GM23338 (cell line): Measurements from ENCODE around the gene PLCL1. TPM values are rescaled to one million over a fixed set of nuclear protein-coding genes. Genes with fewer than 3 reads are reported as not detected.
A peak's percentile ranks its signal among the peaks of the same experiment; 100 is the strongest.

Source experiments
- ATAC-seq: fragments of 200-7000 bp; cut with Tn5 transposase; 3 replicates; pipeline ENCODE4 v1.9.1; 2020
- DNase-seq: peaks from one replicate; pipeline ENCODE4 v3.0.0-alpha.2; 2015; ENCODE audit warnings: low spot score
- H2AFZ ChIP-seq: fragments of 200-600 bp; sonication (generic); 2 replicates; pipeline ENCODE4 v1.8.0; 2016; ENCODE audit warnings: antibody characterized with exemption, mild to moderate bottlenecking, moderate library complexity
- H3F3A ChIP-seq: fragments of 200-600 bp; sonication (generic); replicated peaks from 2 replicates; pipeline ENCODE4 v1.8.0; 2017; ENCODE audit warnings: antibody characterized with exemption, mixed run types, low read depth
- H3K27ac ChIP-seq: fragments of 200-600 bp; sonication (generic); 2 replicates; pipeline ENCODE4 v1.6.1; 2016; ENCODE audit warnings: low read depth
- H3K27me3 ChIP-seq: fragments of 200-600 bp; sonication (generic); 2 replicates; pipeline ENCODE4 v1.8.0; 2016; ENCODE audit warnings: mild to moderate bottlenecking, mixed run types, moderate library complexity; ENCODE audit not compliant: insufficient read depth
- H3K36me3 ChIP-seq: fragments of 200-600 bp; sonication (generic); 2 replicates; pipeline ENCODE4 v1.8.0; 2016; ENCODE audit warnings: mild to moderate bottlenecking; ENCODE audit not compliant: insufficient read depth
- H3K4me1 ChIP-seq: fragments of 200-600 bp; sonication (generic); 2 replicates; pipeline ENCODE4 v1.8.0; 2016; ENCODE audit warnings: mild to moderate bottlenecking, moderate library complexity; ENCODE audit not compliant: insufficient read depth
- H3K4me2 ChIP-seq: fragments of 200-600 bp; sonication (generic); 2 replicates; pipeline ENCODE4 v1.7.1; 2017; ENCODE audit warnings: mixed run types
- H3K4me3 ChIP-seq: fragments of 200-600 bp; sonication (generic); 2 replicates; pipeline ENCODE4 v1.6.1; 2016; ENCODE audit warnings: mixed run types
- H3K79me2 ChIP-seq: fragments of 200-600 bp; sonication (generic); replicated peaks from 2 replicates; pipeline ENCODE4 v1.8.0; 2017; ENCODE audit warnings: mild to moderate bottlenecking; ENCODE audit not compliant: insufficient read depth
- H3K9me2 ChIP-seq: fragments of 200-600 bp; sonication (generic); 2 replicates; pipeline ENCODE4 v1.8.0; 2017; ENCODE audit not compliant: insufficient read depth
- H4K20me1 ChIP-seq: fragments of 200-600 bp; sonication (generic); replicated peaks from 2 replicates; pipeline ENCODE4 v1.8.0; 2017; ENCODE audit warnings: mild to moderate bottlenecking; ENCODE audit not compliant: insufficient read depth
- H3K27ac Mint-ChIP-seq: 2 replicates; pipeline ENCODE4 v1.8.0; 2020; ENCODE audit warnings: inconsistent platforms, mild to moderate bottlenecking, moderate library complexity, mixed read lengths
- H3K27me3 Mint-ChIP-seq: 3 replicates; pipeline ENCODE4 v1.8.0; 2022; ENCODE audit warnings: low read depth, mild to moderate bottlenecking, moderate library complexity, mixed read lengths, inconsistent platforms; ENCODE audit not compliant: insufficient read depth, poor library complexity
- H3K36me3 Mint-ChIP-seq: 3 replicates; pipeline ENCODE4 v1.8.0; 2021; ENCODE audit warnings: low read depth, mild to moderate bottlenecking, inconsistent platforms, moderate library complexity, mixed read lengths
- H3K4me1 Mint-ChIP-seq: 3 replicates; pipeline ENCODE4 v1.8.0; 2020; ENCODE audit warnings: mild to moderate bottlenecking, inconsistent platforms, mixed read lengths
- H3K4me3 Mint-ChIP-seq: 3 replicates; pipeline ENCODE4 v1.8.0; 2021; ENCODE audit warnings: moderate library complexity, mild to moderate bottlenecking, inconsistent platforms, mixed read lengths
- H3K9me3 Mint-ChIP-seq: 3 replicates; pipeline ENCODE4 v1.8.0; 2020; ENCODE audit warnings: moderate library complexity, mild to moderate bottlenecking, inconsistent platforms, mixed read lengths
- CREB1 ChIP-seq: fragments of 250-450 bp; sonication (Bioruptor Pico); IDR thresholded peaks from 2 replicates; pipeline ENCODE4 v1.5.0; 2020; ENCODE audit warnings: low read depth, mild to moderate bottlenecking, moderate library complexity
- EZH2 ChIP-seq: fragments of 200-600 bp; sonication (generic); IDR thresholded peaks from one replicate; pipeline ENCODE4 v1.8.0; 2017; ENCODE audit warnings: antibody characterized with exemption, mild to moderate bottlenecking, low read depth; ENCODE audit not compliant: unreplicated experiment
- JUNB ChIP-seq: IDR thresholded peaks from one replicate; pipeline ENCODE4 v1.6.1; 2016; ENCODE audit warnings: antibody characterized with exemption; ENCODE audit not compliant: unreplicated experiment
- STAT1 ChIP-seq: IDR thresholded peaks from one replicate; pipeline ENCODE4 v1.6.1; 2016; ENCODE audit warnings: antibody characterized with exemption; ENCODE audit not compliant: unreplicated experiment
- polyA plus RNA-seq: library from polyadenylated mRNA; unstranded; fragments of >200 nt; fragmentation: Nextera tagmentation; extraction: Ambion mirVana; gene quantifications from 2 replicates; pipeline ENCODE4 v1.2.1, GENCODE V29; 2016
- total RNA-seq: library from RNA; depleted of rRNA; stranded (reverse); fragments of >200 nt; shearing (Covaris generic); gene quantifications from 2 replicates; pipeline ENCODE4 v1.2.3, GENCODE V29; 2014
- TF ChIP-seq, protein P1 (sequence below): fragments of 250-450 bp; sonication (Bioruptor Pico); IDR thresholded peaks from 2 replicates; pipeline ENCODE4 v1.5.0; 2020; ENCODE audit warnings: mild to moderate bottlenecking, moderate library complexity
- TF ChIP-seq, protein P2 (sequence below): IDR thresholded peaks from one replicate; pipeline ENCODE4 v1.6.1; 2018; ENCODE audit warnings: antibody characterized with exemption; ENCODE audit not compliant: unreplicated experiment

The PLCL1 gene
- total and polyA plus RNA-seq, 2 experiments from 2014 or later = not detected

DNA sequence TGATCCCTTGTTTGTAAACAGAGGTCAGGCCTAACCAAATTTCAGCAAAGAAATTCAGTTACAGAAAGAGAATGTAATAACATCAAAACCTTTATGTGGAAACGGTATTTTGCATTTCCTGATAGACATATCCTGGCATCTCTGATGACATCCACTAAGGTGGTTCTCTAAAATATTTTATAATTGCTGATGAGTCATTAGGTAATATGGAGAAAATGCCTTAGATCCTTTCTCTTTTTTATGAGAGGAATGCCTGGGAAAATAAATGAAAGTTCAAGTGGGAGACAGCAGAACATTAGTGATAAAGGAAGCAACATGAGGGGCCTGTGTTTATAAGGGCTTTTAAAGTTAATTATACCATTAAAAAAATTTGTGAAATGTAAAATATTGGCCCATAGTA is 72.6 kb downstream of the PLCL1 start (continued):
- TF ChIP-seq, protein P1, sequence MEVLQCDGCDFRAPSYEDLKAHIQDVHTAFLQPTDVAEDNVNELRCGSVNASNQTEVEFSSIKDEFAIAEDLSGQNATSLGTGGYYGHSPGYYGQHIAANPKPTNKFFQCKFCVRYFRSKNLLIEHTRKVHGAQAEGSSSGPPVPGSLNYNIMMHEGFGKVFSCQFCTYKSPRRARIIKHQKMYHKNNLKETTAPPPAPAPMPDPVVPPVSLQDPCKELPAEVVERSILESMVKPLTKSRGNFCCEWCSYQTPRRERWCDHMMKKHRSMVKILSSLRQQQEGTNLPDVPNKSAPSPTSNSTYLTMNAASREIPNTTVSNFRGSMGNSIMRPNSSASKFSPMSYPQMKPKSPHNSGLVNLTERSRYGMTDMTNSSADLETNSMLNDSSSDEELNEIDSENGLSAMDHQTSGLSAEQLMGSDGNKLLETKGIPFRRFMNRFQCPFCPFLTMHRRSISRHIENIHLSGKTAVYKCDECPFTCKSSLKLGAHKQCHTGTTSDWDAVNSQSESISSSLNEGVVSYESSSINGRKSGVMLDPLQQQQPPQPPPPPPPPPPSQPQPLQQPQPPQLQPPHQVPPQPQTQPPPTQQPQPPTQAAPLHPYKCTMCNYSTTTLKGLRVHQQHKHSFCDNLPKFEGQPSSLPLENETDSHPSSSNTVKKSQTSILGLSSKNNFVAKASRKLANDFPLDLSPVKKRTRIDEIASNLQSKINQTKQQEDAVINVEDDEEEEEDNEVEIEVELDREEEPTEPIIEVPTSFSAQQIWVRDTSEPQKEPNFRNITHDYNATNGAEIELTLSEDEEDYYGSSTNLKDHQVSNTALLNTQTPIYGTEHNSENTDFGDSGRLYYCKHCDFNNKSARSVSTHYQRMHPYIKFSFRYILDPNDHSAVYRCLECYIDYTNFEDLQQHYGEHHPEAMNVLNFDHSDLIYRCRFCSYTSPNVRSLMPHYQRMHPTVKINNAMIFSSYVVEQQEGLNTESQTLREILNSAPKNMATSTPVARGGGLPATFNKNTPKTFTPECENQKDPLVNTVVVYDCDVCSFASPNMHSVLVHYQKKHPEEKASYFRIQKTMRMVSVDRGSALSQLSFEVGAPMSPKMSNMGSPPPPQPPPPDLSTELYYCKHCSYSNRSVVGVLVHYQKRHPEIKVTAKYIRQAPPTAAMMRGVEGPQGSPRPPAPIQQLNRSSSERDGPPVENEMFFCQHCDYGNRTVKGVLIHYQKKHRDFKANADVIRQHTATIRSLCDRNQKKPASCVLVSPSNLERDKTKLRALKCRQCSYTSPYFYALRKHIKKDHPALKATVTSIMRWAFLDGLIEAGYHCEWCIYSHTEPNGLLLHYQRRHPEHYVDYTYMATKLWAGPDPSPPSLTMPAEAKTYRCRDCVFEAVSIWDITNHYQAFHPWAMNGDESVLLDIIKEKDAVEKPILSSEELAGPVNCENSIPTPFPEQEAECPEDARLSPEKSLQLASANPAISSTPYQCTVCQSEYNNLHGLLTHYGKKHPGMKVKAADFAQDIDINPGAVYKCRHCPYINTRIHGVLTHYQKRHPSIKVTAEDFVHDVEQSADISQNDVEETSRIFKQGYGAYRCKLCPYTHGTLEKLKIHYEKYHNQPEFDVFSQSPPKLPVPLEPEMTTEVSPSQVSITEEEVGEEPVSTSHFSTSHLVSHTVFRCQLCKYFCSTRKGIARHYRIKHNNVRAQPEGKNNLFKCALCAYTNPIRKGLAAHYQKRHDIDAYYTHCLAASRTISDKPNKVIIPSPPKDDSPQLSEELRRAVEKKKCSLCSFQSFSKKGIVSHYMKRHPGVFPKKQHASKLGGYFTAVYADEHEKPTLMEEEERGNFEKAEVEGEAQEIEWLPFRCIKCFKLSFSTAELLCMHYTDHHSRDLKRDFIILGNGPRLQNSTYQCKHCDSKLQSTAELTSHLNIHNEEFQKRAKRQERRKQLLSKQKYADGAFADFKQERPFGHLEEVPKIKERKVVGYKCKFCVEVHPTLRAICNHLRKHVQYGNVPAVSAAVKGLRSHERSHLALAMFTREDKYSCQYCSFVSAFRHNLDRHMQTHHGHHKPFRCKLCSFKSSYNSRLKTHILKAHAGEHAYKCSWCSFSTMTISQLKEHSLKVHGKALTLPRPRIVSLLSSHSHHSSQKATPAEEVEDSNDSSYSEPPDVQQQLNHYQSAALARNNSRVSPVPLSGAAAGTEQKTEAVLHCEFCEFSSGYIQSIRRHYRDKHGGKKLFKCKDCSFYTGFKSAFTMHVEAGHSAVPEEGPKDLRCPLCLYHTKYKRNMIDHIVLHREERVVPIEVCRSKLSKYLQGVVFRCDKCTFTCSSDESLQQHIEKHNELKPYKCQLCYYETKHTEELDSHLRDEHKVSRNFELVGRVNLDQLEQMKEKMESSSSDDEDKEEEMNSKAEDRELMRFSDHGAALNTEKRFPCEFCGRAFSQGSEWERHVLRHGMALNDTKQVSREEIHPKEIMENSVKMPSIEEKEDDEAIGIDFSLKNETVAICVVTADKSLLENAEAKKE (CRISPR knock-in tag) = no peak
- no peak for TF ChIP-seq JUNB

DNA sequence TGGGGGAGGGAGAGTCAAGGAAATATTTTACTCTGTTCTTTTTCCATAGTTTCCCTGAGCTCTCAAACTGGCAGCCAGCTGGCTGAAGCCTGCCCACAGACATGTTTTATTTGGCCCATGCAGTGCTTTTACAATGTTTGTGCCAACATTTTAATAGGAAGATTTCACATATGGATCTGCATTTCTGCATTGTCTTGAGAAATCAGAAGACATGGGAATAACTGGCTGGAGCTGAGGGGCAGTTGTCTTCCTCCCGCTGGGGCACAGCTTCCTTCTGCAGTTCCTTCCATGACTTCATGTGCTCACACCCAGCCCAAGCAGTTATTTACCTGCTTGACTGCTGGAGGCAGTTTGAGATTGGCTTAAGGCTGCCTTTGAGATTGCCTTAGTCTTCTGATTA is 74.4 kb downstream of the PLCL1 start:
- H3K27ac ChIP-seq = no peak overlapping the region
- Mint-ChIP-seq H3K9me3 (no peaks in the 10 kb centered on the region), H3K27me3 (no peaks in the 10 kb centered on the region), H3K4me3 (no peak overlapping the region), H3K4me1 (peaks cover 6% of the 10 kb centered on the region; the same call in 2 of the 3 replicates), H3K36me3 (no peaks in the 10 kb centered on the region), H3K27ac (peak overlapping the region; percentile 31; the same call in 1 of the 2 replicates)
- H3K79me2 ChIP-seq = no peaks in the 10 kb centered on the region
- H3F3A ChIP-seq = no peaks in the 10 kb centered on the region
- H3K4me1 ChIP-seq = peaks cover 8% of the 10 kb centered on the region; the same call in 1 of the 2 replicates
- peak overlapping the region; percentile 0; the same call in 1 of the 2 replicates for H2AFZ ChIP-seq
- H3K4me2 ChIP-seq = no peak overlapping the region
- peak; percentile 13 for DNase-seq
- H3K9me2 ChIP-seq = no peaks in the 10 kb centered on the region
- no peaks in the 10 kb centered on the region for H3K36me3 ChIP-seq
- no peaks in the 10 kb centered on the region for H4K20me1 ChIP-seq
- H3K4me3 ChIP-seq = no peak overlapping the region
- H3K27me3 ChIP-seq = no peaks in the 10 kb centered on the region
- peak; percentile 53; the same call in 2 of the 3 replicates for ATAC-seq
- TF ChIP-seq STAT1 = no peak
- TF ChIP-seq, protein P1 (CRISPR knock-in tag) = no peak
- TF ChIP-seq CREB1 (CRISPR knock-in tag) = no peak
- TF ChIP-seq, protein P2, sequence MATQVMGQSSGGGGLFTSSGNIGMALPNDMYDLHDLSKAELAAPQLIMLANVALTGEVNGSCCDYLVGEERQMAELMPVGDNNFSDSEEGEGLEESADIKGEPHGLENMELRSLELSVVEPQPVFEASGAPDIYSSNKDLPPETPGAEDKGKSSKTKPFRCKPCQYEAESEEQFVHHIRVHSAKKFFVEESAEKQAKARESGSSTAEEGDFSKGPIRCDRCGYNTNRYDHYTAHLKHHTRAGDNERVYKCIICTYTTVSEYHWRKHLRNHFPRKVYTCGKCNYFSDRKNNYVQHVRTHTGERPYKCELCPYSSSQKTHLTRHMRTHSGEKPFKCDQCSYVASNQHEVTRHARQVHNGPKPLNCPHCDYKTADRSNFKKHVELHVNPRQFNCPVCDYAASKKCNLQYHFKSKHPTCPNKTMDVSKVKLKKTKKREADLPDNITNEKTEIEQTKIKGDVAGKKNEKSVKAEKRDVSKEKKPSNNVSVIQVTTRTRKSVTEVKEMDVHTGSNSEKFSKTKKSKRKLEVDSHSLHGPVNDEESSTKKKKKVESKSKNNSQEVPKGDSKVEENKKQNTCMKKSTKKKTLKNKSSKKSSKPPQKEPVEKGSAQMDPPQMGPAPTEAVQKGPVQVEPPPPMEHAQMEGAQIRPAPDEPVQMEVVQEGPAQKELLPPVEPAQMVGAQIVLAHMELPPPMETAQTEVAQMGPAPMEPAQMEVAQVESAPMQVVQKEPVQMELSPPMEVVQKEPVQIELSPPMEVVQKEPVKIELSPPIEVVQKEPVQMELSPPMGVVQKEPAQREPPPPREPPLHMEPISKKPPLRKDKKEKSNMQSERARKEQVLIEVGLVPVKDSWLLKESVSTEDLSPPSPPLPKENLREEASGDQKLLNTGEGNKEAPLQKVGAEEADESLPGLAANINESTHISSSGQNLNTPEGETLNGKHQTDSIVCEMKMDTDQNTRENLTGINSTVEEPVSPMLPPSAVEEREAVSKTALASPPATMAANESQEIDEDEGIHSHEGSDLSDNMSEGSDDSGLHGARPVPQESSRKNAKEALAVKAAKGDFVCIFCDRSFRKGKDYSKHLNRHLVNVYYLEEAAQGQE = no peak
- TF ChIP-seq EZH2 = no peak
